ENCODE measurements around the gene HHIPL1.

Gene HHIPL1

DNA sequence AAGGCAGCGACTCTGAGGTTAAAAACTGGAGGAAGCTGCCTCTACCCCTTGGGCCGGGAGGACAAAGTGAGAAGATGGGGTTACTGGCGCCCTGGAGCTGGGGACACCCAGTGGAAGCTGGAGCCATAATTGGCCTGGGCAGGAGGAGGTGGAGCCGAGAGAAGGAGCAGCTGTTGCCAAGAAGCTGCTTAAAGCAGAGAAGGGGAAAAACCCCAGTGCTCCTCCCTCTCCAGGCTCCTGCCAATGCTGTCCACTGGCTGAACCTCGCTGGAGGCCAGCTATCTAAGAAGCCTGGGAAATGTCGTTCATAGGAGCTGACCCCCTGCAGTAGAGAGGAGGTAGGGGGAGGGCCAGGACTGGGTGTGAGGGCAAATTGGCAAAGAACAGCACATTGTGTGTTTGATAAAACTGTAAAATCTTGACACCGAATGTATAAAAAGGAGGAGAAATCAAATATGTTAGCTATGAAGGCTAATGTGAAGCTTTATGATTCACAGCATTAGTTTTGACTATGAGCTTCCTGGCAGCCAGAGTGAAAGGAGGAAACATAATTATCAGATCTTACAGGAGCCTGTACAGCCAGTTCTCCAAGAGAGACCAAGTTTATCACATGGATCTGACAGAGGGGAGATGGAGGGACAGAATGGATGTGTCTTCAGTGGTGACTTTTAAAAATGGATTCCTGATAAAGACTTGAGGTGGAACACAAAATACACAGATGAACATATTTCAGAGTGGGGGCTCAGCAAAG lies 9.5 kb downstream of the HHIPL1 start:
- TF ChIP-seq GATA2 (IDR thresholded peaks at IDR 0.05; ENCODE audit: low read depth, low read length) (no peak), GATA3 (IDR thresholded peaks at IDR 0.05; ENCODE audit: low read depth, low read length) (no peak)

DNA sequence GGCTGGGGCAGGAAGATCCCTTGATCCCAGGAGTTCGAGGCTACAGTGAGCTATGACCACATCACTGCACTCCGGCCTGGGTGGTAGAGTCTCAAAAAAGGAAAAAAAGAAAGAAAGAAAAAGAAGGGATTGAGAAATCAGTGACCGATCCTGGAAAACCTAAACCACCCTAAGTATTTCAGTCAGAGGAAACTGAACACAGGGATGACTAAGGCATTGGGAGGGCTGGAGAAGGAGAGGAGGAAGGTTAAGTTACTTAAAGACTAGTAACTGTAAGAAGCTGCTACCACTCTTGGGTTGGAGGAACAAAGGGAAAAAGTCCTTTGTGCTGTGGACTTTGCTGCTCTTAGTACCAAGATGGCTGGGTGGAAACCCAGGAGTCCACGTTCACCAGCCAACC lies 10.6 kb downstream of the HHIPL1 start:
- TF ChIP-seq GATA2 (IDR thresholded peaks at IDR 0.05; ENCODE audit: low read depth, low read length) (no peak), GATA3 (IDR thresholded peaks at IDR 0.05; ENCODE audit: low read depth, low read length) (no peak)

DNA sequence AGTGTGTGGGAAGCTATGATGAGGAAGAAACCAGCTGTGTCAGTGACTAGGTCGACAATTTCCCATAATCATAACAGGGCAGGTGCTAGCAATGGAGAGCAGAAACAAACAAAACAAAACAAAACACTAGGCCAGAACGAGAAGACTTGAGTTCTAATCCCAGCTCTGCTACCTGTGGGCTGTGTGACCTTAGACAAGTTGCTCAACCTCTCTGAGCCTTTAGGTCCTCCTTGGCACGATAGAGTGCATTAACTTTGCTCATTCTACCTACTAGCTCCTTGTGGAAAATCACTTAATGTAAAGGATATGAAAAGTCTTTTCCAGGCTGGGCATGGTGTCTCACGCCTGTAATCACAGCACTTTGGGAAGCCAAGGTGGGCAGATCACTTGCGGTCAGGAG lies 11.2 kb downstream of the HHIPL1 start:
- TF ChIP-seq GATA2 (IDR thresholded peaks at IDR 0.05; ENCODE audit: low read depth, low read length) (no peak), GATA3 (IDR thresholded peaks at IDR 0.05; ENCODE audit: low read depth, low read length) (no peak)

DNA sequence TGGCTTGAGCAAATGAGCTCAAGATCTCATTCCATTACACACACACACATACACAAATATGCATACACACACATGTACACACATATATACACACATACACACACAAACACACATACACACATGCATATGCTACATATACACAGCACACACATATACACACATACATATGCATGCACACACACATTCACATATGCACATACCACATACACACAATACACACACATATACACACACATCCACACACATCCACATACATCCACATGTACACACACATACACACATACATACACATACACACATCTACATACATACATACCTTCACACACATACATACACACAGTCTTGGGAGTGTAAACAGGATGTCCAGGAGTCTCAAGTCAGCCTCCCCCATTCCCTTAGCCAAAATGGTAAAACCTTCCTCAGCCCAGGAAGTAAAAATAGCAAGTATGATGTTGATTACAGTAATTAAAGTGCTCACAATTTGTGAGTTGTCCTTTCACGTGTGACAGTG lies 12.8 kb downstream of the HHIPL1 start:
- TF ChIP-seq GATA3 (IDR thresholded peaks at IDR 0.05; ENCODE audit: low read depth, low read length): no peak
- TF ChIP-seq GATA2 (IDR thresholded peaks at IDR 0.05; ENCODE audit: low read depth, low read length): no peak

DNA sequence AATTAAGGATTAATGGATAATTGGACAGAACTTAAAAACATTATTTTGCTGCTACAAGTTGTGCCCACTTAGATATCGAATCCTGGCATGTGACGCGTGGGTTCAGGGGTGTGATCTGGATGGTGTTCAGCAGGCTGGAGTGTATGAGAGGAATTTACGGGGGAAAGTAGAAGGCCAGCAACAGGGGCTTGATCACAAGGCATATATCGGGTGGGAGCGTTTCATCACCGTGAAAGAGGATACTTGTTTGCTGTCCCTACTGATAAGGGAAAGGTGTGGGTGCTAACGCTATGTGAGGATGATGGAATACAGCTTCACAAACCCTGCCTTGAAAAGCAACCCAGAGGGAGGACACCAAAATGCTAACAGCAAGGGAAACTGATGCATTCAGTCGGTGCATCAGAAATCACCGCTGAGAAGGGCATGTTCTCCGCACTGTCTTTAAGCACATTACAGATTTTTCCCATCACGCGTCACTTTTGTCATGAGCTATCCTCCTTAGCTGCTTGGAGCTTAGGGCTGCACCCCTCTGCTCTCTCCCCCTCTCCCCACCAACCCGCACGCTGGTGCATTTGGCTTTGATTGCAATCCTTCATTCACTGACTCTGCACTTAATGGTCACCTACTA lies 13.4 kb downstream of the HHIPL1 start:
- TF ChIP-seq GATA2 (IDR thresholded peaks at IDR 0.05; ENCODE audit: low read depth, low read length) (no peak), GATA3 (IDR thresholded peaks at IDR 0.05; ENCODE audit: low read depth, low read length) (no peak)

DNA sequence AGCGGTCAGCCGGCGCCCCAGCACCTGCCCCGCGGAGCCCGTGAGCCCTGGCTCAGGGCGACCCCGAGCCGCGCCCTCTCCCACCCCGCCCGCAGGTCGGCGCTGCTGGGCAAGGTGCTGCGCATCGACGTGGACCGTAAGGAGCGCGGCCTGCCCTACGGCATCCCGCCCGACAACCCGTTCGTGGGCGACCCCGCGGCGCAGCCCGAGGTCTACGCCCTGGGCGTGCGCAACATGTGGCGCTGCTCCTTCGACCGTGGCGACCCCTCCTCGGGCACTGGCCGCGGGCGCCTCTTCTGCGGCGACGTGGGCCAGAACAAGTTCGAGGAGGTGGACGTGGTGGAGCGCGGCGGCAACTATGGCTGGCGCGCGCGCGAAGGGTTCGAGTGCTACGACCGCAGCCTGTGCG lies 14.4 kb downstream of the HHIPL1 start:
- TF ChIP-seq GATA3 (IDR thresholded peaks at IDR 0.05; ENCODE audit: low read depth, low read length): no peak
- no peak for TF ChIP-seq GATA2 (IDR thresholded peaks at IDR 0.05; ENCODE audit: low read depth, low read length)

DNA sequence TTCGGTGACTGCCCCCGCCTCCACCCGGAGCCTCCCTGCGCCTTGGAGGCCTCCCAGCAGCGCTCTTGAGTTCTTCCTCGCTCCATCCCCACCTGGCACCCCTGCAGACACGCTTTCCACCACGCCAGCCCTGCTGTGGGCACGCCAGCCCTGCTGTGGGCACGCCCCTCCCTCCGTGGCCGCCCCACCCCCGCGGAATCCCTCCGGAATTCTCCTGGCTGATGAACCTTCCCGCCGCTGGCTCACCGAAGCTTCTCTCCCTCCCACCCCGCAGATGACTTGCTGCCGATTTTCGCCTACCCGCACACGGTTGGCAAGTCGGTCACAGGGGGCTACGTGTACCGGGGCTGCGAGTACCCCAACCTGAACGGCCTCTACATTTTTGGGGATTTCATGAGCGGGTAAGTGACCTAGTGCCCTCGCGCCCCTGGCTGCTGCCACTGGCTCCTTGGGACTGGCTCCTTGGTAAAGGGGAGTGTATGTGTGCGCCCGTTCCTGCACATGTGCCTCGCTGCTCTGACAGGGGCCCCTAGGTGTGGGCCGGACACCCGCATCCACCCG lies 15.2 kb downstream of the HHIPL1 start:
- TF ChIP-seq GATA2 (IDR thresholded peaks at IDR 0.05; ENCODE audit: low read depth, low read length): no peak
- no peak for TF ChIP-seq GATA3 (IDR thresholded peaks at IDR 0.05; ENCODE audit: low read depth, low read length)

DNA sequence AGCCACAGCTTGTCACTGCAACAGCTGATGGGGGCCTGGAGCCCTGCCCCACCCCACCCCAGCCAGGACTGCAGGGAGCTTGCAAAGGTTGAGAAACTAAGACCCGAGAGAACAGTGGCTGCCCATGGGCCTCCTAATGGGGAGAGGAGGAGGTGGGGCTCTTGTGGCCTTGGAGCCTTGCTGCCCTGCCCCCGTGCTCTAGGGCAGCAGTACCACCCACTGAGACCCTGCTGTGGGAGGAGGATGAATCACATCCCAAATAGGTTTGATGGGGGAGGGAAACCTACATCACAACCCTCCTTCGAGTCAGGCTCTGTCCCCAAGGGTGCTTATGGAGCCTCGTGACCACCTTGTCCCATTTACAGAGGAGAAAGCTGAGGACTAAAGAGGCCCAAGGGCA lies 15.9 kb downstream of the HHIPL1 start:
- TF ChIP-seq GATA3 (IDR thresholded peaks at IDR 0.05; ENCODE audit: low read depth, low read length) (no peak), GATA2 (IDR thresholded peaks at IDR 0.05; ENCODE audit: low read depth, low read length) (no peak)

DNA sequence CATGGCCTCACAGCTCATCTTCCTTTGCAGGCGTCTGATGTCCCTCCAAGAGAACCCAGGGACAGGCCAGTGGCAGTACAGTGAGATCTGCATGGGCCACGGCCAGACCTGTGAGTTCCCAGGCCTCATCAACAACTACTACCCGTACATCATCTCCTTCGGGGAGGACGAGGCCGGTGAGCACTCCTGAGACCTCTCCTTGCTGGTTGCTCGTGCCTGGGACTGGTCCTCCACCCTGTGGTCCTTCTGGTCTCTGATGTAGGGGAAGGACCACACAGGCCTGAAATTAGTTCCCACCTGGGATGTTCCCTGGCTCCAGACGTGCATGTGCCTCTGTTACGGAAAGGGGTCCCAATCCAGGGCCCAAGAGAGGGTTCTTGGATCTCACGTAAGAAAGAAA lies 17.9 kb downstream of the HHIPL1 start:
- TF ChIP-seq GATA2 (IDR thresholded peaks at IDR 0.05; ENCODE audit: low read depth, low read length) (no peak), GATA3 (IDR thresholded peaks at IDR 0.05; ENCODE audit: low read depth, low read length) (no peak)

DNA sequence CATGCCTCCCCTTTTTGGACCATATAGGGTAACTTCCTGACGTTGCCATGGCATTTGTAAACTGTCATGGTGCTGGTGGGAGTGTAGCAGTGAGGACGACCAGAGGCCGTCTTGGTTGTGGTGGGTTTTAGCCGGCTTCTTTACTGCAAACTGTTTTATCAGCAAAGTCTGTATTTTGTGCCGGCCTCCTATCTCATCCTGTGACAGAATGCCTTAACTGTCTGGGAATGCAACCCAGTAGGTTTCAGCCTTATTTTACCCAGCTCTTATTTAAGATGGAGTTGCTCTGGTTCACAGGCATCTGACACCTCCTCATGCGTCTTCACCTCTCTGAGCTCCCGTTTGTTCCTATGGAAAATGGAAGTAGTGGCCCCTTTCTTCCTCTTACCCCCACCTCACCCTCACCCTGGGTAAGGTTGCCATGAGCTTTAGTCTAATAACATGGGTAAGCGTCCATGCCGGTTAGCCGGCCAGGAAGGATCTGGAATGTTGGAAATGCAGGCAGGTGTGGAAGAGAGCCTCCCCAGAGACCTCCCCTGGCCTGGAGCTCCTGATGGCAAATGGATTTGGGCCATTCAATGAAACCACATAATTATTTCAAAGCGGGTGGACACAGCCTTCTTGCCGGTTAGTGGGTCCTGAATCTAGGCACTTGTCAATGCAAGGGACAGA lies 18.6 kb downstream of the HHIPL1 start:
- TF ChIP-seq GATA3 (IDR thresholded peaks at IDR 0.05; ENCODE audit: low read depth, low read length): no peak
- TF ChIP-seq GATA2 (IDR thresholded peaks at IDR 0.05; ENCODE audit: low read depth, low read length): no peak

DNA sequence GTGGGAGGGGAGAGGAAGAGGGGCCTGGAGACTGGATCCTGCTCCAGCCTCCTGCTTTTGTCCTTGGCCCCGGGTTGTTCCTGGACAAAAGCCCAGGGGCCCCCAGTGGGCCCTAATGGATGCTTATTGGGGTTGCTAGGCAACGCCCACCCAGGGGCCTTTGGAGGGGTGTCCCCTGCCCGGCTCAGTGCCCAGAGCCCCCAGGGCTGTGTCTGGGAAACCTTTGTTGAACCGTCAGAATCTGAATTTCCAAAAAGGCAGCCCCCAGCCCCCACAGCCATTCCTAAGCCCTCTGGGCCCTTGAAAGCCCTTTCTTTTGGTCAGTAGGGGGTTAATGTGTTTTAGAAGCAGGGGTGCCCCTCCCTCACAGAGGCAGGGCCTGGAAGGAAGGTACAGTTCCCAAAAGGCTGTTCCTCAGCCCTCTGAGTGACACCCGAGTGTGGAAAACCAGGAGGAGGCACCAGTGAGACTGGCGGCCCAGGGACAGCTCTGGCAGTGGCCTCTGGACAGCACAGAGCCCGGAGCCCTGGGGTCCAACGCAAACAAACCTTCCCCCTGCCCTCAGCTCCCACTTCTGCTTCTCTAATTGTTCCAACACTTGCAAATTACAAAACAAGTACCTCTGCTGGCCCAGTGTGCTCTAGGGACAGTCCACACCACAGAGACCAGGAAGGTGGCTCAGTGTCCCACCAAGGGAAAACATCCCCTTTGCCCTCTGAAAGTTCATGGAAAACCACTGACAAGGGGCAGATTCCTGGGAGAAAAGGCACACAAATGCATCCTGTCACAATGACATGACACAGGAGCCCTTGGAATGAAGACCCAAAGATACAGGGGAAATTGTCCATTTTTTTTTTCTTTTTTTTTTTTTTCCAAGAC lies 19.4 kb downstream of the HHIPL1 start:
- TF ChIP-seq GATA3 (IDR thresholded peaks at IDR 0.05; ENCODE audit: low read depth, low read length) (no peak), GATA2 (IDR thresholded peaks at IDR 0.05; ENCODE audit: low read depth, low read length) (no peak)

DNA sequence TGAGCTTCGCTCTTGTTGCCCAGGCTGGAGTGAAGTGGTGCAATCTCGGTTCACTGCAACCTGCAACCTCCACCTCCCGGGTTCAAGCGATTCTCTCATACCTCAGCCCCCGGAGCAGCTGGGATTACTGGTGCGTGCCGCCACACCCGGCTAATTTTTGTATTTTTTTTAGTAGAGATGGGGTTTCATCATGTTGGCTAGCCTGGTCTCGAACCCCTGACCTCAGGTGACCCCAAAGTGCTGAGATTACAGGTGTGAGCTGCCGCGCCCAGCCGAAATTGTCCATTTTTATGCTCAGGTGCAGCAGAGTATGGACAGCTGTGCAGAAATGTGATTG lies 20.0 kb downstream of the HHIPL1 start:
- TF ChIP-seq GATA3 (IDR thresholded peaks at IDR 0.05; ENCODE audit: low read depth, low read length) (no peak), GATA2 (IDR thresholded peaks at IDR 0.05; ENCODE audit: low read depth, low read length) (no peak)

DNA sequence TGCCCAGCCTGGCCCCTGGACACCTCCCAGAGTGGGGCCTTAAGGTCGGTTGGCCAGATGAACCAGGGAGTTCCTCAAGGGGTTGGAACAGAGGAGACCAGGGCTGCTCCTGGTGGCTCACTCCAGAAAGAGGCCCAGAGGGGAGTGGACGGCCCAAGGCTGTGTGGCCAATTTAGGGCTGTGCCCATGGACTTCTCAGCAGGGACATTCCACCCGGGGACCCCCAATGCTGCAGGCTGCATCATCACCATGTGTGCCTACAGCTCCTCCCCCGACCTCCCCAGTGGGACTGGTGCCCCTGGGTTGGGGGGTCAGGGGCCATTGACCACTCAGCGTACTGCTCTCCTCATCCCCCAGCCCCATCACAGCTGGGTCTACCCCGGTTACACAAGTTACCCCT lies 21.6 kb downstream of the HHIPL1 start:
- TF ChIP-seq GATA2 (IDR thresholded peaks at IDR 0.05; ENCODE audit: low read depth, low read length) (no peak), GATA3 (IDR thresholded peaks at IDR 0.05; ENCODE audit: low read depth, low read length) (no peak)

DNA sequence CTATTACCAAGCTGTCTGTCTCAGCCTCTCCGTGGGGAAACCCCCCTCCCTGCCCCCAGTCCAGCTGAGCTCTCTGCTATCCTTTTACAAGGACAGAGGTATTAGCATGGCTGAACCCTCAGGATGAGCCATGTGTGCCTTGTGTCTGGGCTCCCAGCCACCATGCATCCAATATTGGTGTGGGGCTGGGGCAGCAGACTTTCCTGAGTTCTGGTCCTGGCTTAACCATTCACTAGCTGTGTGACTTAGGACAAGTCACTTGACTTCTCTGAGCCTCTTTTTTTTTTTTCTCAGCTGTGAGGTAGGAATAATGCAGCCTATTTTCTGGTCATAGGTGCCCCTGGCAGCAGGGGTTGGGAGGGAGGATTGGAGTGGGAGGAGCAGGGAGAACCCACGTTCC lies 22.1 kb downstream of the HHIPL1 start:
- no peak for TF ChIP-seq GATA2 (IDR thresholded peaks at IDR 0.05; ENCODE audit: low read depth, low read length)
- no peak for TF ChIP-seq GATA3 (IDR thresholded peaks at IDR 0.05; ENCODE audit: low read depth, low read length)
